ENCODE results near the gene TADA2B. TPM values are rescaled to one million over a fixed set of nuclear protein-coding genes. Genes with fewer than 3 reads are reported as not detected.

Gene TADA2B
- total RNA-seq, 2 donors from 2014 or later, result 21.5 to 24.2 TPM

DNA sequence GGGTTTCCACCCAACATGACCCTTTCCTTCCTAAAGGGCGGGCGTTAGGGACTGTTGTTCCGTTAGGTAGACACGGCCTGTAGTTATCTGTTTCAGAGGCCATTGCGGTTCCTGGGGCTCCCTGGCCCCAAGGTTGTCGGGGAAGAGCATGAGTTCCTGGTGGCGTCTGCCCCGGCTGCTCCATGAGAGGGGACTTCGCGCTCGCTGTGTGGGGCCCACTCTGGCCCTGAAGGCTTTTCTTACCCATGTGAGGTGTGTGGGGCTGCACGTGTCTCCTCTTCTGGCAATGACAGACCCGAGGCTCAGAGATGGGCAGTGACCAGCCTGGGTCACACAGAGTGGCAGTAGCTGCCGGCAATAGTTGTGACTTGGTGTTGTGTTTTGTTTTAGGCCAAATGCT lies 9.1 kb downstream of the TADA2B start:
- Histone ChIP-seq H3K9me3 (no peaks in the 10 kb centered on the region), H3K36me3 (peaks cover 29% of the 10 kb centered on the region)
- DNase-seq (ENCODE audit: low spot score), result no peak

DNA sequence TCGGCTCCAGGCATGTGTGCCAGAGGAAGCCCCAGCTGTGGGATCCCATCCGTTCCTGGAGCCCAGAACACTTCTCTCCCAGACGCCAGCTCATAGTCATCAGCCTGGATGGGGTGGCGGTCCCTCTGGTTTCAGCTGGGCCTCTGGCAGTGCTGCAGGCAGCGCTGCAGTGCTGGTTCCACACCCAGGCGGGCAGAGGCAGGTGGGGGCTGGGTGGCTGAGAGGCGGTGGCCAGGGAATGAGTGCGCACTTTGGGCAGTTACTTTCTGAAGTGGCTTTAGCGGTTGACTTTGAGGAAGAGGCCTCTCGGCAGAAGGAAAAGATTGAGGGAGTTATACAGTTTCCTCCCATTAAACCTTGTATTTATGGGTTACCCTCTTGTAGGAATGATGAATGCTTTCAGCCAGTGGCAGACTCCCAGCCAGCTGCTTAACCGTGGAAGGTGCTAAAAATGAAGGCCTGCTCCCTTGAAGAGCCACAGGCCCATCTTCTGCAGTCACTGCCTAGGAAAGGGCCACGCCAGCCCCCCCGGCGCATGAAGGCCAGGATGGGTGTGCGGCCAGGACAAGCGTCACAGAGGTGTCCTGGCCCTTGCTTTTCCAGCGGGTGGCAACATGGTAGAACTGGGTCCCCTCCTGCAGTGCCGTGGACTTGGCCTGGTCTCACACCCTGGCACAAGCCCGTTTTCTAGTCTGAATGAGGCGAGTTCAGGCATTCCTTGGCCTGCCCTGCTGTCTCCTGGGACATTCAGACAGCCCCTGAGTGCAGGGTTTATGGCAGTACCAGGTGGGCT lies 9.9 kb downstream of the TADA2B start:
- Histone ChIP-seq H3K27me3 (replicated peaks; ENCODE audit: insufficient read depth) (no peaks in the 10 kb centered on the region), H3K4me3 (no peak overlapping the region), H3K9me3 (no peaks in the 10 kb centered on the region), H3K27ac (no peak overlapping the region), H3K4me1 (ENCODE audit: control insufficient read depth in 1 of 2, low read depth in 2 of 2) (peaks cover 0 to 14% of the 10 kb centered on the region in 2 donors), H3K36me3 (peaks cover 32% of the 10 kb centered on the region)
- TF ChIP-seq, protein P1, sequence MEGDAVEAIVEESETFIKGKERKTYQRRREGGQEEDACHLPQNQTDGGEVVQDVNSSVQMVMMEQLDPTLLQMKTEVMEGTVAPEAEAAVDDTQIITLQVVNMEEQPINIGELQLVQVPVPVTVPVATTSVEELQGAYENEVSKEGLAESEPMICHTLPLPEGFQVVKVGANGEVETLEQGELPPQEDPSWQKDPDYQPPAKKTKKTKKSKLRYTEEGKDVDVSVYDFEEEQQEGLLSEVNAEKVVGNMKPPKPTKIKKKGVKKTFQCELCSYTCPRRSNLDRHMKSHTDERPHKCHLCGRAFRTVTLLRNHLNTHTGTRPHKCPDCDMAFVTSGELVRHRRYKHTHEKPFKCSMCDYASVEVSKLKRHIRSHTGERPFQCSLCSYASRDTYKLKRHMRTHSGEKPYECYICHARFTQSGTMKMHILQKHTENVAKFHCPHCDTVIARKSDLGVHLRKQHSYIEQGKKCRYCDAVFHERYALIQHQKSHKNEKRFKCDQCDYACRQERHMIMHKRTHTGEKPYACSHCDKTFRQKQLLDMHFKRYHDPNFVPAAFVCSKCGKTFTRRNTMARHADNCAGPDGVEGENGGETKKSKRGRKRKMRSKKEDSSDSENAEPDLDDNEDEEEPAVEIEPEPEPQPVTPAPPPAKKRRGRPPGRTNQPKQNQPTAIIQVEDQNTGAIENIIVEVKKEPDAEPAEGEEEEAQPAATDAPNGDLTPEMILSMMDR (IDR thresholded peaks at IDR 0.05), result no peak
- ATAC-seq (ENCODE audit: insufficient number of reproducible peaks, low FRiP score, low read depth) (no peak), DNase-seq (ENCODE audit: low spot score) (no peak)

More for the DNA sequence above, 9.1 kb downstream of the TADA2B start:
- Histone ChIP-seq H3K4me1 (ENCODE audit: control insufficient read depth in 1 of 2, low read depth in 2 of 2) (peaks cover 0 to 19% of the 10 kb centered on the region in 2 donors), H3K27ac (no peak overlapping the region), H3K4me3 (no peak overlapping the region), H3K27me3 (replicated peaks; ENCODE audit: insufficient read depth) (no peaks in the 10 kb centered on the region)
- no peak for ATAC-seq (ENCODE audit: insufficient number of reproducible peaks, low FRiP score, low read depth)
- TF ChIP-seq, protein P1 (IDR thresholded peaks at IDR 0.05), result no peak

DNA sequence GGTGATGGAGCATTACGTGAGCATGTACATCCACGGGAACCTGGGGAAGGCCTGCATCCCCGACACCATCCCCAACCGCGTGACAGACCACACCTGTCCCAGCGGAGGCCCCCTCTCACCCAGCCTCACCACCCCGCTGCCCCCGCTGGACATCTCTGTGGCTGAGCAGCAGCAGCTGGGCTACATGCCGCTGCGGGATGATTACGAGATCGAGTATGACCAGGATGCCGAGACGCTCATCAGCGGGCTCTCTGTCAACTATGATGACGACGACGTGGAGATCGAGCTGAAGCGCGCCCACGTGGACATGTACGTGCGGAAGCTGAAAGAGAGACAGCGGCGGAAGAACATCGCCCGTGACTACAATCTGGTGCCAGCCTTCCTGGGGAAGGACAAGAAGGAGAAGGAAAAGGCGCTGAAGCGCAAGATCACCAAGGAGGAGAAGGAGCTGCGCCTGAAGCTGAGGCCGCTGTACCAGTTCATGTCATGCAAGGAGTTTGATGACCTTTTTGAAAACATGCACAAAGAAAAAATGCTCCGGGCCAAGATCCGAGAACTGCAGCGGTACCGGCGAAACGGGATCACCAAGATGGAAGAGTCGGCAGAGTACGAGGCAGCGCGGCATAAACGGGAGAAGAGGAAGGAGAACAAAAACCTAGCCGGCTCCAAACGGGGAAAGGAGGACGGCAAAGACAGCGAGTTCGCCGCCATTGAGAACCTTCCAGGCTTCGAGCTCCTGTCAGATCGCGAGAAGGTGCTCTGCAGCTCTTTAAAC lies 11.1 kb downstream of the TADA2B start:
- TF ChIP-seq, protein P1 (IDR thresholded peaks at IDR 0.05), result no peak
- Histone ChIP-seq H3K36me3 (peaks cover 40% of the 10 kb centered on the region), H3K4me3 (no peak overlapping the region), H3K4me1 (ENCODE audit: control insufficient read depth in 1 of 2, low read depth in 2 of 2) (peaks cover 0 to 14% of the 10 kb centered on the region in 2 donors), H3K9me3 (no peaks in the 10 kb centered on the region), H3K27me3 (replicated peaks; ENCODE audit: insufficient read depth) (no peaks in the 10 kb centered on the region), H3K27ac (no peak overlapping the region)
- ATAC-seq (ENCODE audit: insufficient number of reproducible peaks, low FRiP score, low read depth) (no peak), DNase-seq (ENCODE audit: low spot score) (no peak)

DNA sequence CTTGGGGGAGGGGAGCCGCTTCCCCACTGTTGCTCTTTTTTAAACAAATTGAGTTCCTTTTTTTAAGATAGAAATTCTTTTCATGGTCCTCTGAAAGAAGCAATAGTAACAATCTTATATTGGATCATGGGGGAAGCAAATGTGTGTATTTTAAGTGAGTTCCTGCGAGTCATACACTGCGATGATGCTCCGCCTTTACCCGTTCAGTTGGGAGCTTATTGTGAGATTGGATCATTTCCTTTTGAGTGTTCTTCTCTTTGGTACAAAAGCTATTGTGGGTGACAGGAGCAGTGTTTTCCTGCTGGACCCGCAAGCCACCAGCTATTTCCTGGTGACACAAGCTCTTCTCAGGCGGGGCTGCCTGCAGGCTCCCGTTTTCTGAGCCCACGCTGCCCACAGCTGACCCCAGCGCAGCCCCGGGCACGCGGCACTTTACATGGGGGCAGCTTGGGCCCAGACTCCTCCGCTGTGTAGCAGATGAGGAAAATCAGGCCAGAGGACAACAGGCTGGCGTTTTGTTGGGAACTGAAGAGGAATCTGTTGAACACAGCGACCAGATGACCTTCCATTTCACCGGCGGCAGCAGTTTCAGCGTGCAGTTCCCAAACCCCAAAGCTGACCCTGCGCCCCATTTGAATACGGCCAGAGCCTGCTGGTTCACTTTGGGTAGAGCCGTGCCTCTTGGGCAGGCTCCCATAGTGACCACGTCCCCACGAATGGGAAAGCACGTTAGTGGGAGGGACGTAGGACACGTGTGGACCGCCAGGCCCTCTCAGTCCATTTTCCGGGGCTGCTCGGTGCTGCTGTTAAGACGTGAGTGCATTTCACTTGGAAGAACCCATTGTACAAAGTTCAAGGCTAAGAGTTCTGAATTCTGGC lies 12.2 kb downstream of the TADA2B start:
- peaks cover 0 to 14% of the 10 kb centered on the region in 2 donors for H3K4me1 ChIP-seq (ENCODE audit: control insufficient read depth in 1 of 2, low read depth in 2 of 2)
- DNase-seq (ENCODE audit: low spot score), result no peak
- no peak overlapping the region for H3K27ac ChIP-seq
- TF ChIP-seq, protein P1 (IDR thresholded peaks at IDR 0.05), result no peak
- H3K9me3 ChIP-seq, result no peaks in the 10 kb centered on the region
- no peak overlapping the region for H3K4me3 ChIP-seq
- ATAC-seq (ENCODE audit: insufficient number of reproducible peaks, low FRiP score, low read depth), result no peak
- H3K27me3 ChIP-seq (replicated peaks; ENCODE audit: insufficient read depth), result no peaks in the 10 kb centered on the region
- H3K36me3 ChIP-seq, result peaks cover 49% of the 10 kb centered on the region

Measured in thoracic aorta (tissue), 2 donors.